ENCODE results near the gene FANCI.

Gene FANCI

DNA sequence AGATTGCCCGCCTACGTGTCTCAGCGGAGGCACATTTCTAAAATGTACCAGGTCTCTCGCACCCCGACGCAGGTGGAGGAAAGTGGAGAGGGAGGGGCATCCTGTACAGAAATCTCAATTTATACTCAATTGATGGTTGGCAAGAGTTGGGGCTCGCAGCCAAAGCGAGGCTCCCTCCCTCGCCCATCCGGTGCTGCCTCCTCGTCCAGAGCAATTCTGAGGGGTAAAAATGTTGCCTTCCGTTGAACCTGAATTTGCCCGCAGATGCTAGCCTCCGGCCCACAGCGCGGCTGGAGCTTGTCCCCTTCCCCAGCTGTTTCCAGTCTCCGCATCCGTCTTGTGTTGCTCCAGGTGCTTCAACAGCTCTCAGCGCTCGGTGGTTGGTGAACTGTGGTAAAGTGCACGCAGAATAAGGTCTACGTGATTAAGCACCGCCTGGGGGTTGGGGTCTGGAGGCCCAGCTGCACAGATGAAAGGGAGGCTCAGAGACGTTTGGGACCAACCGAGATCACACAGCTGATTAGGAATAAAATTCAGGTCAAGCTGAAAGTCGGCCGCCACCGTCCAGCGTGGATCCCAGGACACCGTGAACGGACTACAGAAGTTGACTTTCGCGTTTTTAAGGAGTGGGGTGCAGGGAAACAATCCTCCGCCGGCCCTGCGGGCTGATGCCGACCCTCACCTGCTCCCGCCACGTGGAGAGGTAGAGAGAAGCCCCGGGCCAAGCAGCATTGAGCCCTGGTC, 91.7 kb downstream of the FANCI start (continued):
- TF ChIP-seq, protein P1, sequence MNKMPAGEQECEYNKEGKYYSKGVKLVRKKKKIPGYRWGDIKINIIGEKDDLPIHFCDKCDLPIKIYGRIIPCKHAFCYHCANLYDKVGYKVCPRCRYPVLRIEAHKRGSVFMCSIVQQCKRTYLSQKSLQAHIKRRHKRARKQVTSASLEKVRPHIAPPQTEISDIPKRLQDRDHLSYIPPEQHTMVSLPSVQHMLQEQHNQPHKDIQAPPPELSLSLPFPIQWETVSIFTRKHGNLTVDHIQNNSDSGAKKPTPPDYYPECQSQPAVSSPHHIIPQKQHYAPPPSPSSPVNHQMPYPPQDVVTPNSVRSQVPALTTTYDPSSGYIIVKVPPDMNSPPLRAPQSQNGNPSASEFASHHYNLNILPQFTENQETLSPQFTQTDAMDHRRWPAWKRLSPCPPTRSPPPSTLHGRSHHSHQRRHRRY (tag by site-specific recombination; IDR thresholded peaks at IDR 0.05): no peak
- TF ChIP-seq ZNF354C (tag by site-specific recombination; IDR thresholded peaks at IDR 0.05; ENCODE audit: borderline replicate concordance, low read depth) (no peak), ZBTB17 (tag by site-specific recombination; IDR thresholded peaks at IDR 0.05) (peak; percentile 70; the same call in 1 of the 2 replicates), ZNF626 (tag by site-specific recombination; IDR thresholded peaks at IDR 0.05) (no peak), MEIS1 (CRISPR knock-in tag; IDR thresholded peaks at IDR 0.05; ENCODE audit: borderline replicate concordance) (no peak), ZNF391 (tag by site-specific recombination; IDR thresholded peaks at IDR 0.05; ENCODE audit: borderline replicate concordance, low read depth) (no peak), ZBTB8A (tag by site-specific recombination; IDR thresholded peaks at IDR 0.05) (no peak), ZNF423 (tag by site-specific recombination; IDR thresholded peaks at IDR 0.05) (no peak), ZNF366 (tag by site-specific recombination; conservative IDR thresholded peaks at IDR 0.05) (peak; percentile 68), GLI2 (tag by site-specific recombination; IDR thresholded peaks at IDR 0.05; ENCODE audit: borderline replicate concordance, low read depth) (no peak), ZBTB21 (tag by site-specific recombination; IDR thresholded peaks at IDR 0.05) (0 out of 2 replicates have a peak, but pooled peaks have one; percentile 2), ZBTB20 (tag by site-specific recombination; IDR thresholded peaks at IDR 0.05) (peak; percentile 68), ZBTB48 (tag by site-specific recombination; IDR thresholded peaks at IDR 0.05) (peak; percentile 33; the same call in 1 of the 2 replicates), ZNF138 (tag by site-specific recombination; IDR thresholded peaks at IDR 0.05; ENCODE audit: borderline replicate concordance) (no peak), ZEB2 (tag by site-specific recombination; IDR thresholded peaks at IDR 0.05) (peak; percentile 80), ZNF529 (tag by site-specific recombination; IDR thresholded peaks at IDR 0.05; ENCODE audit: insufficient replicate concordance) (no peak), ZNF2 (tag by site-specific recombination; IDR thresholded peaks at IDR 0.05) (no peak), ZNF510 (tag by site-specific recombination; IDR thresholded peaks at IDR 0.05; ENCODE audit: insufficient replicate concordance) (no peak), SP2 (tag by site-specific recombination; IDR thresholded peaks at IDR 0.05) (peak; percentile 49), ZNF155 (tag by site-specific recombination; IDR thresholded peaks at IDR 0.05) (no peak), ZNF133 (tag by site-specific recombination; IDR thresholded peaks at IDR 0.05) (no peak), ZNF600 (tag by site-specific recombination; IDR thresholded peaks at IDR 0.05) (peak; percentile 59), BCL11A (tag by site-specific recombination; IDR thresholded peaks at IDR 0.05; ENCODE audit: low read depth) (no peak), ZNF10 (tag by site-specific recombination; IDR thresholded peaks at IDR 0.05) (no peak; the same call in 1 of the 2 replicates), HOXD13 (CRISPR knock-in tag; IDR thresholded peaks at IDR 0.05; ENCODE audit: borderline replicate concordance) (no peak), ZNF341 (tag by site-specific recombination; IDR thresholded peaks at IDR 0.05; ENCODE audit: low read depth) (peak; percentile 33; the same call in 1 of the 2 replicates)
- TF ChIP-seq, protein P2, sequence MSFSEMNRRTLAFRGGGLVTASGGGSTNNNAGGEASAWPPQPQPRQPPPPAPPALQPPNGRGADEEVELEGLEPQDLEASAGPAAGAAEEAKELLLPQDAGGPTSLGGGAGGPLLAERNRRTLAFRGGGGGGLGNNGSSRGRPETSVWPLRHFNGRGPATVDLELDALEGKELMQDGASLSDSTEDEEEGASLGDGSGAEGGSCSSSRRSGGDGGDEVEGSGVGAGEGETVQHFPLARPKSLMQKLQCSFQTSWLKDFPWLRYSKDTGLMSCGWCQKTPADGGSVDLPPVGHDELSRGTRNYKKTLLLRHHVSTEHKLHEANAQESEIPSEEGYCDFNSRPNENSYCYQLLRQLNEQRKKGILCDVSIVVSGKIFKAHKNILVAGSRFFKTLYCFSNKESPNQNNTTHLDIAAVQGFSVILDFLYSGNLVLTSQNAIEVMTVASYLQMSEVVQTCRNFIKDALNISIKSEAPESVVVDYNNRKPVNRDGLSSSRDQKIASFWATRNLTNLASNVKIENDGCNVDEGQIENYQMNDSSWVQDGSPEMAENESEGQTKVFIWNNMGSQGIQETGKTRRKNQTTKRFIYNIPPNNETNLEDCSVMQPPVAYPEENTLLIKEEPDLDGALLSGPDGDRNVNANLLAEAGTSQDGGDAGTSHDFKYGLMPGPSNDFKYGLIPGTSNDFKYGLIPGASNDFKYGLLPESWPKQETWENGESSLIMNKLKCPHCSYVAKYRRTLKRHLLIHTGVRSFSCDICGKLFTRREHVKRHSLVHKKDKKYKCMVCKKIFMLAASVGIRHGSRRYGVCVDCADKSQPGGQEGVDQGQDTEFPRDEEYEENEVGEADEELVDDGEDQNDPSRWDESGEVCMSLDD (tag by site-specific recombination; IDR thresholded peaks at IDR 0.05): peak; percentile 42; the same call in 1 of the 2 replicates
- TF ChIP-seq, protein P3, sequence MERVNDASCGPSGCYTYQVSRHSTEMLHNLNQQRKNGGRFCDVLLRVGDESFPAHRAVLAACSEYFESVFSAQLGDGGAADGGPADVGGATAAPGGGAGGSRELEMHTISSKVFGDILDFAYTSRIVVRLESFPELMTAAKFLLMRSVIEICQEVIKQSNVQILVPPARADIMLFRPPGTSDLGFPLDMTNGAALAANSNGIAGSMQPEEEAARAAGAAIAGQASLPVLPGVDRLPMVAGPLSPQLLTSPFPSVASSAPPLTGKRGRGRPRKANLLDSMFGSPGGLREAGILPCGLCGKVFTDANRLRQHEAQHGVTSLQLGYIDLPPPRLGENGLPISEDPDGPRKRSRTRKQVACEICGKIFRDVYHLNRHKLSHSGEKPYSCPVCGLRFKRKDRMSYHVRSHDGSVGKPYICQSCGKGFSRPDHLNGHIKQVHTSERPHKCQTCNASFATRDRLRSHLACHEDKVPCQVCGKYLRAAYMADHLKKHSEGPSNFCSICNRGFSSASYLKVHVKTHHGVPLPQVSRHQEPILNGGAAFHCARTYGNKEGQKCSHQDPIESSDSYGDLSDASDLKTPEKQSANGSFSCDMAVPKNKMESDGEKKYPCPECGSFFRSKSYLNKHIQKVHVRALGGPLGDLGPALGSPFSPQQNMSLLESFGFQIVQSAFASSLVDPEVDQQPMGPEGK (tag by site-specific recombination; IDR thresholded peaks at IDR 0.05): peak; percentile 34
- TF ChIP-seq, protein P4, sequence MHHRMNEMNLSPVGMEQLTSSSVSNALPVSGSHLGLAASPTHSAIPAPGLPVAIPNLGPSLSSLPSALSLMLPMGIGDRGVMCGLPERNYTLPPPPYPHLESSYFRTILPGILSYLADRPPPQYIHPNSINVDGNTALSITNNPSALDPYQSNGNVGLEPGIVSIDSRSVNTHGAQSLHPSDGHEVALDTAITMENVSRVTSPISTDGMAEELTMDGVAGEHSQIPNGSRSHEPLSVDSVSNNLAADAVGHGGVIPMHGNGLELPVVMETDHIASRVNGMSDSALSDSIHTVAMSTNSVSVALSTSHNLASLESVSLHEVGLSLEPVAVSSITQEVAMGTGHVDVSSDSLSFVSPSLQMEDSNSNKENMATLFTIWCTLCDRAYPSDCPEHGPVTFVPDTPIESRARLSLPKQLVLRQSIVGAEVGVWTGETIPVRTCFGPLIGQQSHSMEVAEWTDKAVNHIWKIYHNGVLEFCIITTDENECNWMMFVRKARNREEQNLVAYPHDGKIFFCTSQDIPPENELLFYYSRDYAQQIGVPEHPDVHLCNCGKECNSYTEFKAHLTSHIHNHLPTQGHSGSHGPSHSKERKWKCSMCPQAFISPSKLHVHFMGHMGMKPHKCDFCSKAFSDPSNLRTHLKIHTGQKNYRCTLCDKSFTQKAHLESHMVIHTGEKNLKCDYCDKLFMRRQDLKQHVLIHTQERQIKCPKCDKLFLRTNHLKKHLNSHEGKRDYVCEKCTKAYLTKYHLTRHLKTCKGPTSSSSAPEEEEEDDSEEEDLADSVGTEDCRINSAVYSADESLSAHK (tag by site-specific recombination; IDR thresholded peaks at IDR 0.05): peak; percentile 11; the same call in 1 of the 2 replicates
- TF ChIP-seq, protein P5, sequence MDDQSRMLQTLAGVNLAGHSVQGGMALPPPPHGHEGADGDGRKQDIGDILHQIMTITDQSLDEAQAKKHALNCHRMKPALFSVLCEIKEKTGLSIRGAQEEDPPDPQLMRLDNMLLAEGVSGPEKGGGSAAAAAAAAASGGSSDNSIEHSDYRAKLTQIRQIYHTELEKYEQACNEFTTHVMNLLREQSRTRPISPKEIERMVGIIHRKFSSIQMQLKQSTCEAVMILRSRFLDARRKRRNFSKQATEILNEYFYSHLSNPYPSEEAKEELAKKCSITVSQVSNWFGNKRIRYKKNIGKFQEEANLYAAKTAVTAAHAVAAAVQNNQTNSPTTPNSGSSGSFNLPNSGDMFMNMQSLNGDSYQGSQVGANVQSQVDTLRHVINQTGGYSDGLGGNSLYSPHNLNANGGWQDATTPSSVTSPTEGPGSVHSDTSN (CRISPR knock-in tag; IDR thresholded peaks at IDR 0.05): peak; percentile 1; the same call in 1 of the 2 replicates

All from HEK293 (cell line).